MM.1S (cell line): Measurements from ENCODE around the gene RERE.

ENCODE experiments used
- EZH2 ChIP-seq: fragments of 300-600 bp; sonication (generic); optimal IDR thresholded peaks from 2 replicates; pipeline ENCODE3; 2017; ENCODE audit warnings: low read depth, mild to moderate bottlenecking, antibody characterized with exemption, low read length, mixed read lengths
- TF ChIP-seq, protein P1 (sequence below): fragments of 300-600 bp; sonication (generic); IDR thresholded peaks from 2 replicates; pipeline ENCODE4 v1.5.1; 2016; ENCODE audit warnings: antibody characterized with exemption, low read length, mixed read lengths

DNA sequence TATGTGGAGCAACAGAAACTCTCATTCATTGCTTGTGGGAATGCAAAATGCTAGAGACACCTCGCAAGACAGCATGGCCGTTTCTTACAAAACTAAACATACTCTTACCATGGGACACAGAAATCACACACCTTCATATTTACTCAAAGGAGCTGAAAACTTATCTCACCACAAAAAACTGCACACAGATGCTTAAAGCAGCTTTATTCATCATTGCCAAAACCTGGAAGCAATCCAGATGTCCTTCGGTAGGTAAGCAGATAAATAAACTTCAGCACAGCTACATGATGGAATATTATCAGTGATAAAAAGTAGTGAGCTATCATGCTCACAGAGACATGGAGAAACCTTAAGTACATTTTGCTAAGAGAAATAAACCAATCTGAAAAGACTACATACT is 124.3 kb downstream of the RERE start:
- TF ChIP-seq, protein P1, sequence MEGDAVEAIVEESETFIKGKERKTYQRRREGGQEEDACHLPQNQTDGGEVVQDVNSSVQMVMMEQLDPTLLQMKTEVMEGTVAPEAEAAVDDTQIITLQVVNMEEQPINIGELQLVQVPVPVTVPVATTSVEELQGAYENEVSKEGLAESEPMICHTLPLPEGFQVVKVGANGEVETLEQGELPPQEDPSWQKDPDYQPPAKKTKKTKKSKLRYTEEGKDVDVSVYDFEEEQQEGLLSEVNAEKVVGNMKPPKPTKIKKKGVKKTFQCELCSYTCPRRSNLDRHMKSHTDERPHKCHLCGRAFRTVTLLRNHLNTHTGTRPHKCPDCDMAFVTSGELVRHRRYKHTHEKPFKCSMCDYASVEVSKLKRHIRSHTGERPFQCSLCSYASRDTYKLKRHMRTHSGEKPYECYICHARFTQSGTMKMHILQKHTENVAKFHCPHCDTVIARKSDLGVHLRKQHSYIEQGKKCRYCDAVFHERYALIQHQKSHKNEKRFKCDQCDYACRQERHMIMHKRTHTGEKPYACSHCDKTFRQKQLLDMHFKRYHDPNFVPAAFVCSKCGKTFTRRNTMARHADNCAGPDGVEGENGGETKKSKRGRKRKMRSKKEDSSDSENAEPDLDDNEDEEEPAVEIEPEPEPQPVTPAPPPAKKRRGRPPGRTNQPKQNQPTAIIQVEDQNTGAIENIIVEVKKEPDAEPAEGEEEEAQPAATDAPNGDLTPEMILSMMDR = no peak
- TF ChIP-seq EZH2 = no peak
